ENCODE data around the gene CCNI2.

DNA sequence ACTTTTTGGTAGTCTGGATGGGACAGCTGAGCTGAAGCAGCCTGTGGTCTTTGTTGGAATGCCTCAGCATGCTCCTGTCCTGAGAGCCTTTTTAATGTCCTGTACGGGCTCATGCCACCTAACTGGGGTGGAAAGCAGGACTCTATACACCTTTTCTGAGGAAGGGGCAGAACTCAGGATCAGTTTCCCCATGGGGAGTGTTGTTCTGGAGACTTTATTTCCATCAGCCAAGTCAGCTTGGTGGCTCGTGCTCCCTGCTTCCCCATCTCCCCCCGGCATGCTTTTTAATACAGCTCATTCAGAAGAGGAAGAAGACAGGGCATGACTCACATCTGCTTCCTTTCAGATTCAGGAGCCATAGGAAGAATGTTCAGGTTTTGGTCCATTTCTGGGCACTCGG, 34.9 kb downstream of the CCNI2 start:
- no peak for TF ChIP-seq EZH2 (IDR thresholded peaks at IDR 0.05; ENCODE audit: low read length)
- TF ChIP-seq, protein P1, sequence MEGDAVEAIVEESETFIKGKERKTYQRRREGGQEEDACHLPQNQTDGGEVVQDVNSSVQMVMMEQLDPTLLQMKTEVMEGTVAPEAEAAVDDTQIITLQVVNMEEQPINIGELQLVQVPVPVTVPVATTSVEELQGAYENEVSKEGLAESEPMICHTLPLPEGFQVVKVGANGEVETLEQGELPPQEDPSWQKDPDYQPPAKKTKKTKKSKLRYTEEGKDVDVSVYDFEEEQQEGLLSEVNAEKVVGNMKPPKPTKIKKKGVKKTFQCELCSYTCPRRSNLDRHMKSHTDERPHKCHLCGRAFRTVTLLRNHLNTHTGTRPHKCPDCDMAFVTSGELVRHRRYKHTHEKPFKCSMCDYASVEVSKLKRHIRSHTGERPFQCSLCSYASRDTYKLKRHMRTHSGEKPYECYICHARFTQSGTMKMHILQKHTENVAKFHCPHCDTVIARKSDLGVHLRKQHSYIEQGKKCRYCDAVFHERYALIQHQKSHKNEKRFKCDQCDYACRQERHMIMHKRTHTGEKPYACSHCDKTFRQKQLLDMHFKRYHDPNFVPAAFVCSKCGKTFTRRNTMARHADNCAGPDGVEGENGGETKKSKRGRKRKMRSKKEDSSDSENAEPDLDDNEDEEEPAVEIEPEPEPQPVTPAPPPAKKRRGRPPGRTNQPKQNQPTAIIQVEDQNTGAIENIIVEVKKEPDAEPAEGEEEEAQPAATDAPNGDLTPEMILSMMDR (optimal IDR thresholded peaks at IDR 0.05 in 1 of 3, IDR thresholded peaks at IDR 0.05 in 1 of 3, conservative IDR thresholded peaks at IDR 0.05 in 1 of 3; ENCODE audit: extremely low read depth in 1 of 3, insufficient read depth in 2 of 3, low read length in 3 of 3), result no peak

Data from keratinocyte (primary cell).